Stimulated activated CD4-positive, alpha-beta T cell treated with anti-CD3 and anti-CD28 coated beads, TNF-alpha, amount 100 ng/mL, for 4 hours (primary cell): ENCODE data around the gene RRM1.
A peak's percentile ranks its signal among the peaks of the same experiment; 100 is the strongest.
"Not testable (repeated sequence)": the region's sequence is repeated elsewhere in the genome, so short reads cannot be mapped to it uniquely, and the experiment has no call there.

Source experiments
- DNase-seq, 3 experiments: peaks; one replicate each; pipeline ENCODE4 v3.0.0-alpha.2; 2020; ENCODE audit warnings: low read depth in 3 of 3

RRM1 gene

DNA sequence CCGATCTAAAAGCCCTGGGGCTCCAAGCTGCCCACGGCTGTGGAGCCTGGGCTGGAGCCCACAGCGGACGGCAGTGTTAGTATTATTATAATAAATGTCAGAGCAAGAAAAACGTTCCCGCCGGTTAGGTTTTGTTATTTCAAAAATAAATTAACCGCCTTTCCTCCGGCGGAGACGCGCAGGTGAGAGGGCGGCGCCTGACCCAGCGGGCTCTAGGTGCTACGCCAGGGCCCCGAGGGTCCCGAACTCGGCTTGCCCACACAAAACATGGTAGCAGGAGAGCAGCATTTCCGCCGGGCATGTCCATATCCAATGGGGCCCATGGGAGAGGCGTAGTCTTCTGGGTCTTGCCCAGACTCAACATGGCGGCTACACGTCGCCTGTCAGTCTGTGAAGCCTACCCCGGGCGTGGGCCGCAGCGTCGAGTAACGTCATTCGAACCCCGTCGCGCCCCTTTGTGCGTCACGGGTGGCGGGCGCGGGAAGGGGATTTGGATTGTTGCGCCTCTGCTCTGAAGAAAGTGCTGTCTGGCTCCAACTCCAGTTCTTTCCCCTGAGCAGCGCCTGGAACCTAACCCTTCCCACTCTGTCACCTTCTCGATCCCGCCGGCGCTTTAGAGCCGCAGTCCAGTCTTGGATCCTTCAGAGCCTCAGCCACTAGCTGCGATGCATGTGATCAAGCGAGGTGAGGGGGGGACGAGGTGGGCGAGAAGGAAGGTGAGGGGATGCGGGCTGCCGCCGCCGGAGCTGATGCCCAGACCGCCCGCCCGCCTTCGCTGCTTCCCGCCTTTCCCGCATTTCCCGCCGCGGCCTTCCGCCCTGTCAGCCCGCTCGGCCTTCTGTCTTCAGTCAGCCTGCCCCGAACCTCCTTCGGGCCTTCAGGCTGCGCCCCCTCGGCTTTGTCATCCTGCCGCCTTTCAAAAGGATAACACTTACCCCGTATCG, at the start of gene RRM1:
TSS of gene RRM1 (plus strand) at position 452 of the 944 bp plus-strand sequence. CDS start at position 666, 214 bp downstream.
- DNase-seq: peak; percentile 85 to 88 (median 85)

GRCh38 chr11:4044976-4045646, 49.5 kb upstream of the RRM1 start:
- no peak for DNase-seq

DNA sequence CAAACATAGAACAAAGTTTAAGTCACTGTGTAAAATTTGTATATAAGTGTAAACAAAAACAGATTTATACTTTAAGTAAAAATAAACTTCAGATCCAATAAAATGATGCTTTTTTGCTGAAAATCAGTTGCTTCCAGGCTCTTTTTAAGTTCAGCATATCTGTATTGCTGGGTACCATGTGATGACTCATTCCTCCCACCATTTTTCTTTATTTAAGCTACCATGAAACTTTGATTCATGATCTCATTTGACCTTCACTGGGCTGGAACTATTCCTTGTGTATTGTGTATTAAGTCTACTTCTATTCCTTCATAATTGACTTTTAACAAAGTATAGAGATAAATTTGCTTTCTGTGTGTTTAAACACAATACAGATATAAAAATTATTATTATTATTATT, 46.3 kb upstream of the RRM1 start:
- no peak for DNase-seq

- DNase-seq: no peak
Measured at GRCh38 chr11:4049006-4049405, 45.6 kb upstream of the RRM1 start.

- DNase-seq: no peak
Measured at GRCh38 chr11:4050138-4050537, 44.5 kb upstream of the RRM1 start.

GRCh38 chr11:4053200-4053599, 41.4 kb upstream of the RRM1 start:
- not testable (repeated sequence) for DNase-seq

DNA sequence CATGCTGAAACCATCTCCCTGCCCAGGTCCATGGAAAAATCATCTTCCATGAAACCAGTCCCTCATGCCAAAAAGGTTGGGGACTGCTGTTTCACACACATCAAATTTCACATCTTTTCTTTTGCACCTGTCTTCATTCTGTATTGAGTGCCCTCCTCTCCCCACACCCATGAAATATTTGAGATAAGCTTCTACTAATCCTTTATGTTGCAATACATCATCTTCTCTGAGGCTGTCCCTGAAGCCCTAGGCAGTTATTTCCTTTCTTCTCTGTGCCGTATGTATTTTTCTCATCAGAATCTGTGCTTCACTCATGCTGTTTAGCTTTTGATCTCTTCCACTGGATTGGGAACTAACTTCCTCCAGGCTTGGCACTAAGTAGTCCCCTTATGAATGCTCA, 40.0 kb upstream of the RRM1 start:
- no peak for DNase-seq

DNA sequence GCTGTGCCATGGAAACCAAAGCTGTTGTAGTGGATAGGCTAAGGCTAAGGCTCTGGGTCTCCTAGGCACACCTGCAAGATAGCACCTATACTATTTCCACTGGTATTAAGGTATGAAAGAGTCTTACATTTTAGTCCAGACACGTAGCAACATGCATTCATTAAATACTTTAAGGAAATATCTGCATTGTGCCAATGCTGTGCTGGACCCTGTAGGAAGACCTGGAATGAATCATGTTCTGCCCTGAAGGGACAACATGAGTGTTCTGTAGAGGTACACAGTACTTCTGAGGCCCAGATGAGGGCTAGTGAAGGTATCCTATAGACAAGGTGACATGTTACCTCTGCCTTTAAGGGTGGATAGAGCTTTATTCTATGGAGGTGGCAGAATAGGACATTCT, 35.2 kb upstream of the RRM1 start:
- DNase-seq: no peak

- DNase-seq: no peak
Measured at GRCh38 chr11:4060182-4060923, 34.2 kb upstream of the RRM1 start.

GRCh38 chr11:4061700-4062099, 32.9 kb upstream of the RRM1 start:
- DNase-seq: no peak

- no peak for DNase-seq
Measured at GRCh38 chr11:4063348-4063747, 31.3 kb upstream of the RRM1 start.

DNA sequence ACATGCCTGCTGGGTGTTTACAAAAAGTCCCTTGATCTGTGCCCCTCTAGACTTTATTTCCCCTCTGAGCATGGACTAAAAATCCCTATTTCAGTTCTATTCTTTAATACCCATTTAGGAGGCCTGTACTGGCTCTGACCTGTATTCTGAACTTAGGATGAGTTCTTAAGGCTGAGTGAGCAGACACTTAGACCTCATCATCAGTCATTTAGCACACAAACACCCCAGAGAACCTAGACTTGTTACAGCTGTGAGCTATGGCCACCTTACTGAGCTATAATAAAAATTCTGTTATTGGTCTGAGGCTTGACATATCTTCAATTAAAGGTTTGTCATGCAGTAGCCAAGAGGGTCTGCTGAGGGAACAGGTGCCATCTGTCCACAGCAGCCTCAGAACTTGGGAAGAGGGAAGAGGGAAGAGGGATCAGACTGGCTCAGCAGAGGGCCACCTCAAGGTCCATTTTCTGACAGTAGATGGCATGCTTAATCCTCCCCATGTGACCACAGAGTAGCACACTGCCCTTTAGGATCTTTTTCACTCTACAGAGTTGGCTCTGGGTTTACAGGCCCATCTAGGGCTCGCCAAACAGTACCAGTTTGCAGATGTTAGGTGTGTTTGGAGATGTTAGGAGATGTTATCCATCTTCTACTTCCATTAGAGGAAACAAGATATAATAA, 30.2 kb upstream of the RRM1 start:
- no peak for DNase-seq

DNA sequence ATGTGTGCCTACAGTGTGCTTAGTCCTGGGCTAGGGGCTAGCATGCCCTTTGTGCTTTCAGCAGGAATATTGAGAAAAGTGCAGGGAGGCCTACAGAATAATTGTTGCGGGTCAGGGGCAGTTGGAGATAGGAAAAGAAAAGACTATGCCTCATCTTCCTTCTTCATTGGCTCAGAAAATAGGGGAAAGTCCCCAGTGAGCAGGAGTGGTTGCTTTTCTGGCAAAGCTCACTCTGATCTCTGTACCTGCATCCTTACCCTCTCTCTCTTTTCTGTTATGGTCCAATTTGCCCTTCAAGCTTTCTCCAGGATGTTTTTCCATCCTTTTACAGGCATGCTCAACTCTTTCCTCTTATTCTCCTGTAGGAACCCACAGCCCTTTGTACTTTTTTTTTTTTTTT, 29.5 kb upstream of the RRM1 start:
- no peak for DNase-seq

DNA sequence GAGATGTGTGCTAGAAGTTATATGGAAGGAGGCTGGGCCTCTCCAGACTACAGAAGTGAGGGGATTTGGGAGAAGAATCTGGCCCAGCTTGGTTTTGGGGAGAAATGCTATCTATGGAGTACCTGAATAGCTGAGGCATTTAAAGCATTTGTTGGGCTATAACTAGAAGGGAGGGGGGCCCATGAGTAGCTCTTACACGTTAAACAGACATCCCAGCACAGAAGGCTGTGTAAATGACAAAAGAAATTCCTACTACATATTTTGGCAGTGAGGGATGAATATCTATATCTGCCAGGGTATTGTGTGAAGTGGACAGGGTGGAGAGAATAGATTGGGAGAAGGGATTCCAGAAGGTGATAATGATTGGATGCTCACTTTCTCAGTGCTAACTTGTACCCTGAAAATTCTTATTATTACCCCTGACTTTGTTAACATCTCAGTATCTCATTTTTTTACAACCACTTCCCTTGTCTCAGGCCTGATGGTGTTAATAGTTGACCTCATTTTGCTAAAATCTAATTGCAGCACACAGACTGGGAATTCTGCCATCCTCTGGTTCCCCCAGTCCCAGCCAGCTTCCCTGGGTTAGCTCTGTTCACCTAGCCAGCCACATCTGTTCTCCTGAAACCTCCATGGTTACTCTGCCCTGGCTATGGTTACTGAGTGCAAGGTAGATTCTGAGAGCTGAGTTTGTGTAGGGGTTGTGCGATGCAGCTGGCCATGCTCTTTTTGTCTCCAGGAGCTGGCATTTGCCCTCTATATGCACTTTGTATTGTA, 28.8 kb upstream of the RRM1 start:
- DNase-seq: no peak

GRCh38 chr11:4066910-4067309, 27.7 kb upstream of the RRM1 start:
- no peak for DNase-seq

- DNase-seq: no peak
Measured at GRCh38 chr11:4068962-4069361, 25.6 kb upstream of the RRM1 start.

GRCh38 chr11:4071325-4071724, 23.3 kb upstream of the RRM1 start:
- DNase-seq: no peak

DNA sequence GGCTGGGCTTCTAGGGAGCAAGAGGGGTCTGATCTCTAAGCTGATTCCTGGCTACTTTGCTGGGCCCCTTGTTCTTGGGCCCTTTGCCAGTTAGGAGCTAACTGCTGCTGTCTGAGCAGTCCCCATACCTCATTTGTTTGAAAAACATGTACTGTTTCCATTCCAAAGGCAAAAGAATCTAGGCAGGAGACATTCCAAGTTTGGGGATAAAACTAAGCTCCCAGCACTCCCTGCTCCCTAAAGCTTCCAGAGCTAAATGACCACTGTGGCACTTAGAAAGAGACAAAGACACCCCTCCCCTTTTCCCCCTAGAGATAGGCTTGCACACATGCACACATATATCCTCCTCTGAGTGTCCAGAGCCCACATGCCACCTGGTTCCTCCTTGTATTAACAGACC, 22.7 kb upstream of the RRM1 start:
- DNase-seq: no peak

GRCh38 chr11:4072668-4073285, 21.8 kb upstream of the RRM1 start:
- DNase-seq: peak in 1 of 3 experiments; percentile 48

GRCh38 chr11:4074266-4074665, 20.3 kb upstream of the RRM1 start:
- DNase-seq: no peak

GRCh38 chr11:4076774-4077173, 17.8 kb upstream of the RRM1 start:
- DNase-seq: no peak
